GM21619 (cell line): Measurements from ENCODE around the gene LIPC.

Experiments
- ATAC-seq: cut with Tn5 transposase; IDR thresholded peaks from one replicate; pipeline ENCODE4 v1.9.1; 2021; ENCODE audit not compliant: unreplicated experiment

Gene LIPC

DNA sequence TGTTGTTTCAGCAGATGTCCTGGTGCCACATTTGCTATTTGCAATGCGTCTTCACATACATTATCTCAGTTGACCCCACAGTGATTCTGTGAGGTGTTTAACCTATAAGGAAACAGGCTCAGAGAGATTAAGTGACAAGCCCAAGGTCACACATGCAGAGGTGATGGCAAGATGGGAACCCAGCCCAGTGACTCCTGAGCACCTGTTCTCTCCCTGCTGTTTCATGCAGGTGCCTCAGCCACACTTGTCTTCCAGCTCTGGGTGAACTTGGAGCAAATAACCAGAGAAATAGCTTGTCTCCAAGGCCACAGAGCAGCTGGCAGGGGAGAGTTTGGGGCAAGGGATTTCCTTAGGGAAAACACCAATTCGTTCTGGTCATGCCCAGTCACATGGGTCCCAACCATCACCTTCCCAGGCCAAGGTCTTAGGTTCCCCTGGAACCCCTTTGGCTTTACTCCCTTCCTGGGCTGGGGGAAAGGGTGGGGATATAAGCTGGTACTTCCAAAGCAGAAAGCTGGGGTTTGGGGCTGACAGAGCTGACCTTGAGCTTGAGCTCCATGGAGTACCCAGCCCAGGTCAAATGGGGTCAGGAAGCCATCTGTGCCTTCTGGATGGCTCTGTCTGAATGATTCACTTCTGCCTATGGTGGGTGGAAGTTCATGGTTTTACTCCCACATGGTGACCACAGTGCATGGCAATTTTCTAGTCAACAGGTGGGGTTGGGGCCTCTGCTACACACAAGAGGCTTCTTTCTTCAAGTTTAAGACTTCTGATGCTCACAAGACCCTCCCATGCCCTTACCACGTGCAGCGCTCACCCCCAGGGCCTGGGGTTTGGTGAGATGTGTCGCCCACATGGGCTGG lies 22.4 kb downstream of the LIPC start:
- no peak for ATAC-seq

DNA sequence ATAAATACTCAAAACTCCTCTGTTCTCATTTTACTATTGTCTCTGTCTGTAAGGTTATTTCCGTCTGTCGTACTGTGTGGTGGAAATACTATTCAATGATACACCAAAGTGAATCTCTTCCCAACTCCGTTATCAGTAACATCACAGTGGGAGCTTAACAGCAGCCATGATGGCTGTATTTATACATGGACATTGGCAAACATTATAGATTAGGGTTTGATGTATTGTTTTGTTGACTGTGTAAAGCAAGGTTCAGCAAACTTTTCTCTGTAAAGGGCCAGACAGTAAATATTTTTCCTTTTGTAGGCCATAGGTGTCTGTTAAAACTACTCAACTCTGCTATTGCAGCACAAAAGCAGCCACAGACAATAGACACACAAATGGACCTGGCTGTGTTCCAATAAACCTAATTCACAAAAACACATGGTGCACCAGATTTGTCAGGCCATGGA lies 23.2 kb downstream of the LIPC start:
- no peak for ATAC-seq

DNA sequence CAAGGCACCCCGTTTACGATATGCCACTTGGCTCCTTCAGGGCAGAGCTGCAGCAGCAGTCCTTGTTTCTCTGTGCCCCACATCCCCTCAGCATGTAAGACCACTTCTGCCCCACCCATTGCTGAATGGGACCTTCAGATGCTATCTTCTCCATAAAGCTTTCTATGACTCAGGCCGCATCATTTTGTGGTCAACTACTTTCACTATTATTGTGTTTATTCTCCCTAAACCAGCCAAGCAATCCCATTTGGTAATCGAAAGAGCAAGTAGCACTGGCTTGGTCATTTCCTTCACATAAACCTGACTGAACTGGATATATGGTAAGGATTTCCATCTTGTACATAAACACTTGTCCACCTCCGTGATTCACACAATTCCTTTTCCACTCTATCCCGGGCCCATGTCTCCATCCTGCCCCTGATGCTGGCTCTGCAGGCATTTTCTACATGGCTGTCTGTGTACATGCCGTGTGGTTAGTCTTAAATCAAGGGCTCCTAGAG lies 25.7 kb downstream of the LIPC start:
- ATAC-seq, result peak; percentile 66

DNA sequence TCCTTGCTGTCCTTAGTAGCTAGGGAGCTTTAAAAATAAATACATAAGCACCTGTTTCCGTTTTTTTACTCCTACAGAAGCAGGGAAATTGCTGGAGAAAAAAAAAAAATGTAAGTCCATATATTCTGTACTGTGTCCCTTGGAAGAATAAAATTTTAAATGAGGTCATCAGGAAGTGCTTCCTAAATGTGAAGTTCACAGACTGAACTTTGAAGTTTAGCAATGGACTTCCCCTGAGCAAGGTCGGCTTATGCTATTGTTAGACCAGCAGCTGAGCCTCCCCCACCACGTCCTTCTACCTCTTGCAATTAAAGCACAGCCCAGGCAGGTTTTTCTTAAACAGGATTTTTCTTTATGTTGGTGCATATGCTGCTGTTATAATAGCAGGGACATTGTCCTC lies 26.3 kb downstream of the LIPC start:
- no peak for ATAC-seq

DNA sequence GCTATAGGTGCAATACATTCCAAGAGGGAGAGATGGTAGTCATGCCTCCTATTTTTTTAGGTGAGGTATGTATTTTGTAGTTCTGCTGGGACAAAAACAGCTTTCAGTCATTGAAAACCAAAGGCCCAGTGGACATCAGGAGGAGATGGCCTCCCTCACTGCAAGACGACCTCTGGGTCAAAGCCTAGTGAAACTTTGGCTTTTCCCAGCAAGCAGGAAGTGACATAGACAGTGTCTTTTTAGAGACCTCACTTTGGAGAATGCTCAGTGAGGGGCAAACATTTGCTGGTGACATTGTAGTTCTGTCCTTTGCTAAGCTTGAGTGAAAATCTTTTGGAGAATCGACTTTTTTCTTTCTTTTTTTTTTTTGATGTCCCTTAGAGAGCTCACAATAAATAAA lies 27.3 kb downstream of the LIPC start:
- ATAC-seq, result no peak

DNA sequence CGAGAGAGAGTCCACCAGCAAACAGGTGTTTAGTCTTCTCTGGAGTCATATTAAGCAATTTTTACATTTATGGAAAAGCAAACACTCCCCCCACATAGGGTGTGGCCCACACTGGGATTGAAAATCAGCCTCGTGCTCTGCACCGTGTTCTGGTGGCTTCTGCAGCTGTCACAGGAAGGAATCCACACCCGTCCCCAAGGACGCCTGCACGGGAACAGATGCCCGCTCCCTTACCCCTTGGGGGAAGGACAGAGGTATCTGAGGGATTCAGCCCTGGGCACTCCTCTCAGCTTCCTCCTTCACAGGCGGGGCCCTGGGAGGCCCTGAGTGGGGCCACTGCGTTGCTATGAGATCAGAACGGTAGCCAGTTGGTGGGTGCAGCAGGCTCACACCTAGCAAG lies 27.8 kb downstream of the LIPC start:
- ATAC-seq, result no peak

DNA sequence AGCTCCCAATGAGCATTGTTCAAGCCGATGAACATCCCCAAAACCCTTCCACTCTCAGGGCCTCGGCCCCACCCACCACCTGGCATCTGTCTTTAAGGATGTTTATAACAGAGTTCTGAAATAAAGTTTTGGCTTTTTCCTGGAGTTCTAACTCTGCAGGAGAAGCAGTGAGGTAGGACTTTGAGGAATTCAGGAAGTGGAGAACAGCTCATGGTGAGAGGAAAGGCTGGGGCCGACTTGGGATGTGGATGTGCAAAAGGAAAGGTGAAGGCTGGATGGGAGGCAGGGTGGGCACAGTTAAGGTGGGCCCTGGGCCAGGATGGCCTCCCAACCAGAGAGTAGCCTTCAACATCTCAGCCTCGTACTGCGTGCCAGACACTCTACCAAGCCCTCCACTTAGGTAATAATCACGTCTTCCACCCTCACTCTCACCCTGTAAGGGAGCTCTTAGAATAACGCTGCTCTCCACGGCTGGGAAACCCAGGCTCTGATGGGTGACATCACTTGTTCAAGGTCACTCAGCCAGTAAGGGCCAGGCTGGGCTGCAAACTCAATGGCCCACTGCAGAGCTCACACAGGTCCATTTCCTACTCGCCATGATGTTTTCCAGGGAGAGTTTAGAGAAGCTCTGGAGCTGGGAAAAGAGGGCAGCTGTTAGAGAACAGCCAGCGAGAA lies 28.5 kb downstream of the LIPC start:
- ATAC-seq, result no peak

DNA sequence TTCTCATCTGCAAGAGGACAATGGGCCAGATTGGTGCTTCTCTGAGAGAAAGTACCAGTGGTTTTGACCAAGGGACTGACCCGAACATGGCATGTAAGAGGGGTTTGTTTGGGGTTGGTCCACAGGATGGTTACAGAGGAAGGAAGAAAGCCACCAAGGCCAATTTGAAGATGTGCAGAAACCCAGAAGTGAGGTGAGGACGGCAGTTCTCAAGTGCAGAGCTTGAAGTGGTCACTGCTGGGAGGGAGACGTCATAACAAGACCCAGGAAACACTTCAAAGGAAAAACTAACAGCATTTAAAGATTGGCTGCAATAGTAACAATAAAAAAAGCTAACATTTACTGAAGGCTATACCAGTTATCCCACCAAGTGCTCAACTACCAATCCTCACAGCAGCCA lies 29.1 kb downstream of the LIPC start:
- ATAC-seq, result no peak

DNA sequence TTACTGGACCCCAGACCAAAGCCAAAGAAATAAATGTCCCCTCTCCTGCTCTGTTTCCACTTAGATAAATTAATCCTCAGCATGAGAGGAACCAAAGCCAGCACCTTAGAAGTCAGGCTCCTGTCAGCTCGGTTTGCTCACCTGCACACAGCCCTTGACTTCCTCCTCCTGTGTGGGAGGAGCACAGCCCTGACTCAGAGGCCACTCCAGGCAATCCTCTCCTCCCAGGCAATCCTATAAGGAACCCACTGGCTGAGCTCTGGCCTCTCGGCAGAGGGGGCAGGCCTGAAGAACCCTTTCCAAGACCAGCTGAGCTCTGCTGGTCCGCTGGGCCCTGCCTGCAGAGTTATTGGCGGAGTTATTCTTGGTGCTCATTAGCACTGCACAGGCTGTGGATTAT lies 30.8 kb downstream of the LIPC start:
- no peak for ATAC-seq

DNA sequence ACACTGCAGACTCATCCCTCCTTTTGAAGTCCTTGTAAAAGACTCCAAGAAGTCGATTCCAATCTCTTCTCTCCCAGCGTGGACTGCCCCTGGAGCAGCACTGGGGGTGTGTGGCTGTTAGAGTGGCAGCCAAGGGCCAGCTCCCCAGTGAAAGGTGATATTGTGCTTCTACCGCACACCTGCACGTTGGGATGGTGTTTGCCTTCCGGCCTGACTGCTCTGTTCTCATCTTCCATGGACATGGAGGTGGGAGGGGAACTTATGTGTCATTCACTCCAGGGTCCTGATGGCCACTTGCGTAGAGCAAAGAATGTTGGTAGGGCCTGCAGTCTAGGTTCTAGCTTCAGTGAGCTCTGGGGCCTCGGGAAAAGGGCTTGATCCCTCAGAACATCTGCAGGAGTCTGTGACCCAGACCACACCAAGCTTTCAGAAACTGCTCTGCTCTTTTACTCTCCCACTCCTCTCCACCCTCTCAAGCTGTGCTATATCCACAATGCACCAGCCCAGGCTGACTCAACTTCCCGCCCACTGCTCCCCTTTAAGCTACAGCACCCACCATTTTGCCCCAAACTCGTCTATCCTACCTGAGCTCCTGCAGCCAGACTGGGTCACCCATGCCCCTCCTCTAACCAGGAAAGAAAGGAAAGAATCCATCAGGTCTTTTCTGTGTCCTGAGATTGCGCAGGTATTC lies 31.3 kb downstream of the LIPC start:
- no peak for ATAC-seq

DNA sequence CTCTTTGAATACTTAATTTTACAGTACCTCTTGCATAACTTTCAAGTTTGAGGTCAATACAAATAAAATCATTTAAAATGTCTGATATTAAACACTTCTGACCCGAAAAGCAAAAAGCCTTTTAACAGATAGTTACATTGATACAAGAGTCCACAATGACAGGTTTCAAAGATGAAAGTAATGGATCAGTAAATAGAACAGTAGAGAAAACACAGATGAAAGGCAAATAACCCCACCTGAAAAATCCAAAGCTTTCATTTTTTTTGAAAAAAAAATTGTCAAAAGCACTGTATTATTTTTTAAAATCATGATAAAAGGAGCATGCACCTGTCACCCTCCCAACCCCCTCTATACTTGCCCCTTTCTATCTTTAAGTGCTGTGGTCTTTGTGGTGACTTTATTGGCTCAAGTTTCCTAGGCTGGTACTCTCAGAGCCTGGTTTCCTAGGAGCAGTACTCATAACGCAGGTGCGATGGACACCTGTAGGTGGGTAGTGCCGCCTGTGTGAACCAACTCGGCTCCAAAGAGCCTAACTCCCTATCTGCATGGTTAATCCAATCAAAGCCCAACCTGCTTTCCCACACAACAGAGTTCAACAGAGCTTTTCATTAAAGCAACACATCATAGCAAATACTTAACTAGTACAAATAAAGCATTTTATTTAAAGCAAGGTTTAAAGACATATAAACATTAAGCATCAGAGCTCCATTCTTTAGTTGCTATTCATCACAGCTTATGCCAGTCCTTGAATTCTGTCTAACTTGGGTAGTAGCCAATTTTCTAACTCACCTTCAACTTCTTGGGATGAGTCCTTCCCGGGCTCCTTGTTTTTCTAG lies 32.2 kb downstream of the LIPC start:
- no peak for ATAC-seq

DNA sequence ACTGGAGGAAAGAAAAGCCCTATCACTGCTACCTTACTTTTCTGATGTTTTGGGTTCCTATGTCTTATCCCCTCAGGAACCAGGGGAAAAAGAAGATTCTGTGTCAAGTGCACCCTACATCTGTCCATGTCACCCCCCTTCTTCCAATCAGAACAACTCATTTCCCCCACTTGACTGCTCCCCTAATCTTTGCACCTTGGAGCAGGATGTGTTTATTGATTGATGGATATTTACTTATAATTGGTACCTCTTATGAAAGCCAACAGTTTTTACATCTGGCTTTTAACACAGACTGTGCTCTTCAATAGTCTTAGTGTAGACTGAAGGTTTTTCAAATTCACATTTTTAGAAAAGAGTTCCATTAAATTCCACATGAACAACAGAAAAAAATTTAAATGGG lies 33.3 kb downstream of the LIPC start:
- ATAC-seq, result no peak

DNA sequence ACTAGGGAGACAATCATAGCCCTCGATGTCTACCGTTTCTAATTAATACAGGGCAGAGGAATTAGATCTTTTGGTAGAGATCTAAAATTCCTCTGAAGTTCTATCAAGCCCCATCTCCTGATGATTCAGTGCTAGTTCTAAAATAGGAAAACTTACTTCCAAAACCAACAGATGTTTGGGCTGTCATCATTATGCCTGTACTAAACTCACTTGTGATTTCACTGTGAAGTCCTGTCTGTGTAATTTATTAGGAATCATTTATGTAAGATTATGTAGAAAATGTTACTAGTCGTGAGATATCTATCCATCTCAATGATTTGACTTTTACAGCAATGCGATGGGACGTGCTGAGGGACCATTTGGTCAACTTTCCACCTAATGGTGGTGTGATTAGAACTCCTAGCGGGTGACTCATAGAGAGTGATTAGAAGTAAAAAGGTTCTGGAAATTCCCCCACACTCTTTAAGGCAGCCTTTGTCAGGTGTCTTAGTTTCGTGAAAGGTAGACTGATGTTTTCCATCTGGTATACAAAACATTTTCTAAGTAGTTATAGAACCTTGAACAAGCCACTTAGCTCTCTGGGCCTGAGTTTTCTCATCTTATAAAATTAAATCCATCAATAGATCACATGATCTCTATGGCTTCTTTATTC lies 34.2 kb downstream of the LIPC start:
- no peak for ATAC-seq

DNA sequence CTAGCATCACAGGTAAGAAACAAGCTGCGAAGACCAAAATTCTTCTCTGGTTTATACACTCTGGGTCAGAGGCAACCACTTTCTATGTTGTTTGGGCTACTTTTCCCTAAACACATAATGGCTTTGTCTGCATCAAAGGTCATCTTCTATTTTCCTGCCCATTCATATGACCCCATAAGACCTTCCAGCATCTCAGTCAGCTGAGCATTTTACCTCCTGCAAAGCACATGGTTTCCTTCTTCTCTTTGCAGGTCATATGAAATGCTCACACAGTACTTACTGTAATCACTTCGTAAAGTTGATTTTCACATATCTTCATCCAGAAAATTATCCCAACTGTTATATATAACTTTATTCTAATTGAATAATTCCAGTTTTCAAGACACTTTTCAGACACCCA lies 34.8 kb downstream of the LIPC start:
- ATAC-seq, result no peak

DNA sequence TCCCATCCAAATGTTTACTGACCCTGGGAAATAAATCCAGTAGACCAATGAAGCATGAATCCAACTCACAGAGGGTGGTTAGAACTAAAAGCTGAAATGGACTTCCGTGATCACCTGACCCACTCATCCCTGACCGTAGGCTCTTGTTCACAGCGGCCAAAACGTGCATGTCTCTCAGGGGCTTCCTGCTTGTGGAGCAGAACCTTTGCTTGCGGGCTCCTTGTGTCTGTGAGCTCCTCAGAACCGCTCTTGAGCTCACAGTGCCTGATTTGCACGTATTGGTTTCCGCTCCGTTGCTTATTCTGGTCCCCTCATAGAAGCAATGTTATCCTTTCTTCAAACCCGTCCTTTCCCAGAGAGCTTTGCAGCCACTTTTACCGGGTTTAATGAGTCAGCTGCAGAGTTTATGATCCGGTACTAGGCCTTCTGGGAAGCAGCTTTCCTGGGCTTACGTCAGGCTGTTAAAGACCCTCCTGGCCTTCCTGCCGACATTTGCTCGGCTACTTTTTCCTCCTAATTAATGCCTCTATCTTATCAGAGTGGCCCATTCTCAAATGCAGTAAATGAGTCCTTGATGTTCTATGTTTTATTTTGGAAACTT lies 35.4 kb downstream of the LIPC start:
- no peak for ATAC-seq

DNA sequence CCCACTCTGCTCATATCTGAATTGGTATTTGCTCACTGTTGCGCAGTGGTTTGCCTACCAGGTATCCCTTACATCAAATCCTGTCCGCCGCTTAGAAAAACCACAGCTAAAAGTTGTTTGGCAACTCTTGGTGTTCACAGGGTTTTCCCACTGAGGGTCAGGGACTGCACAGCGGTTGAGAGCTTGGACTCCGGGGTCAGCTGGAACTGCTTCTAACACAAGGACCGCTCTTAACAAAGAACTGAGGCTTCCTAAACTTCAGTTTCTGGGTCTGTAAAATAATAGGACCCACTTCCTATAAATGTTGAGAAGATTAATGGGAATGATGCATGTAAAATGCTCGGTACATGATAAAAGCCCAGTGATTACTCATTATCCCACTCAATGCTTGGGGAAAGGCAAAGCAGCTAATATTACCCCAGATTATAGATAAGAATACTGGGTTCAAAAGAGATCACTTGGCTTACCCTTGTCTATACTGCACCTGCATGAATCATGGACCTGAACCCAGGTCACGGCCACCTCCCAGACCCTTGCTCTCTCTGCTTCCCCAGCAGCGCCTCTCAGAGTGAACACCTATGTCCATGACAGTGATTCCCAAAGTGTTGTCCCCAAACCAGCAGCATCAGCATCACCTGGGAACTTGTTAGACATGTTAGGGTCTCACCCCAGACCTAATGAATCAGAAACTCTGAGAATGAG lies 36.1 kb downstream of the LIPC start:
- no peak for ATAC-seq

DNA sequence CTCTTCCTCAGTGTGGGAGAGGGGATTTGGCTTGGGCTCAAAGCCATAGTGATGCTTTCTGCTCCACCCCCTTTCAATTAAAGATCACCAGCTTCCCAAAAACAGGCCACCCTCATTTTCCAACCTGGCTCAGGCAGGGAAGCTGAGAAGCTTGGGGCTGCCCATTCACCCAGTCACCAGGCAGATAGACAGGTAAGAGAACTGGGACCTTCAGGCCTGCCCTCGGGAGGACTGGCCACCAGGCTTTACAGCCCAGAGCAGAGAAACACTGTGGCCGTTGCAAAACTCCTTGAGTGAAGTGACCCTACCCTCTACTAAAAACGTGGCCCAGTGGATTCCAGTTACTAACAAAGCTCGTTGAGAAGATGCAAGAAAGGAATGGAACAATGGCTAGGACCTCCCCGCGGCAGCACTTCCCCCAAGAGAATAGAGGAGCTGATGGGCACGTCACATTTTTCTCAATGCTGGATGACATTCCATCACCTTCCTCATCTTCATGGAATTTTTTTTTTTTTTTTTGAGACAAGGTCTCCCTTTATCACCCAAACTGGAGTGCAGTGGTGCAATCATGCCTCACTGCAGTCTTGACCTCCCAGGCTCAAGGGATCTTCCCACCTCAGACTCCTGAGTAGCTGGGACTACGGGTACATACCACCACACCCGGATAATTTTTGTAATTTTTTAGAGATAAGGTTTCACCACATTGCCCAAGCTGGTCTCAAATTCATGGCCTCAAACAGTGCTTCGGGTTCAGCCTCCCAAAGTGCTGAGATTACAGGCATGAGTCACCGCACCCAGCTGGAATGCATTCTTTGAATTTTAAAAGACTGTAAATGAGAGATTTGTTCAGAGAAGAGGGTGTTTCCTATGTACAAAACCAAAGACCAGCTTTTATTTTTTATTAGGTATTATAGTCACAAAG lies 37.9 kb downstream of the LIPC start:
- ATAC-seq, result no peak

DNA sequence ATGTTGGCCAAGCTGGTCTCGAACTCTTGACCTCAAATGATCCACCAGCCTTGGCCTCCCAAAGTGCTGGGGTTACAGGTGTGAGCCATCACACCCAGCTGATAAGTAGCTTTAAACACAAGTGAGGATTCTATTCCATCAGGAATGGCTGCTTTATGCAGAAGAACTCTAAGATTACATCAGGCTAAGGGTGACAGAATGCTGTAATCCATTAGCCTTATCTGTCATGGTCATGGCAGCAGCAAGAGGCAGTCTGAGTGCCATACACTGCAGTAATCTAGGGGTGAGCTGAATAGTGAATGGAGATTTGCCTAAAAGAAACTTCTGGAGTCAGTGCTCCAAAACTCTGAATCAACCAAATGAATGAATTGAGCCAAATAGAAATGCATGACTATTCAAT lies 39.6 kb downstream of the LIPC start:
- ATAC-seq, result no peak
